Measurements from ENCODE around the gene TBK1. TPM values are rescaled to one million over a fixed set of nuclear protein-coding genes. Genes with fewer than 3 reads are reported as not detected.

The TBK1 gene
- total and polyA plus RNA-seq, 10 of the 15 experiments (the other 5 are each of a cell fraction or from before 2014, with no cell fraction given), result 13.4 to 49.3 (median 37.7) TPM

GRCh38 chr12:64446295-64446694 is 5.6 kb upstream of the TBK1 start (continued):
- TF ChIP-seq SMAD5 (IDR thresholded peaks at IDR 0.05; ENCODE audit: low read depth) (no peak), RELA (IDR thresholded peaks at IDR 0.05; ENCODE audit: borderline replicate concordance, partially characterized antibody) (no peak)

GRCh38 chr12:64450057-64450640 is 1.8 kb upstream of the TBK1 start:
- POLR2A ChIA-PET, result interaction anchor here (0.6 to 1.0 kb wide), 4 partner anchors 9 to 635 kb away, joined by 3 to 5 read pairs (median 3); no protein-coding TSS in a partner anchor

More at GRCh38 chr12:64450057-64450640, 1.8 kb upstream of the TBK1 start:
- DNase-seq (ENCODE audit: low read depth, low spot score) (no peak), ATAC-seq (no peak), FAIRE-seq (peak; percentile 76)
- RAD21 ChIA-PET (ENCODE audit: unreplicated experiment), result interaction anchor here (0.7 to 1.6 kb wide), 2 partner anchors 45 to 46 kb away, joined by 3 to 4 read pairs; partner anchors contain the start of gene XPOT
- 43% methylated on average over 2 of the region's 2 CpGs for WGBS (ENCODE audit: insufficient coverage, insufficient replicate concordance, low lambda C conversion rate, missing lambda C conversion rate)
- intact Hi-C loops (cut with micrococcal nuclease; ENCODE audit: unreplicated experiment), result loop anchor here (5.0 kb wide), 2 partner anchors 162 to 228 kb away; partner anchors contain the start of genes KICS2 and RASSF3
- peaks cover 2 to 19% of the 10 kb centered on the region in 2 experiments; a peak in 3 of 4 replicates for H3K36me3 ChIP-seq (ENCODE audit: control insufficient read depth in 2 of 2, insufficient read depth in 2 of 2, low read length in 1 of 2)
- peak overlapping the region; percentile 85; the same call in 1 of the 2 replicates for H3K4me2 ChIP-seq (ENCODE audit: control insufficient read depth, insufficient read depth)
- no peak overlapping the region for H3K4me3 ChIP-seq
- BruUV-seq (replicated peaks), result no TSS peak
- peaks cover 38% of the 10 kb centered on the region for H3K79me2 ChIP-seq (ENCODE audit: control insufficient read depth, insufficient read depth, low read length)
- no peaks in the 10 kb centered on the region for H4K20me1 ChIP-seq (ENCODE audit: control insufficient read depth, insufficient read depth)
- no peaks in the 10 kb centered on the region for H3K27me3 ChIP-seq (replicated peaks in 1 of 2; ENCODE audit: control insufficient read depth in 2 of 2, insufficient read depth in 2 of 2, low read length in 1 of 2)
- CTCF ChIA-PET, result interaction anchor here (1.4 kb wide), 1 partner anchor 46 kb away, joined by 3 read pairs; no protein-coding TSS in a partner anchor
- no peak overlapping the region for H3K9ac ChIP-seq (ENCODE audit: control insufficient read depth, insufficient read depth, low read length)
- SMC1A ChIA-PET (ENCODE audit: uncharacterized antibody, unreplicated experiment), result interaction anchor here (0.8 to 2.2 kb wide), 8 partner anchors 9 to 46 kb away, joined by 3 to 9 read pairs (median 4); partner anchors contain the start of gene XPOT
- TF ChIP-seq SRF (IDR thresholded peaks at IDR 0.05; ENCODE audit: low read depth in 2 of 2, low read length in 2 of 2), result peak in 1 of 2 experiments; percentile 64; a peak in 1 of 4 replicates
- TF ChIP-seq SPI1 (IDR thresholded peaks at IDR 0.05; ENCODE audit: borderline replicate concordance, insufficient read depth, low read depth, low read length), result no peak
- no peak overlapping the region for H2AFZ ChIP-seq (ENCODE audit: control insufficient read depth, low read depth, low read length)
- no peaks in the 10 kb centered on the region; the same call in 1 of the 2 replicates for H3K4me1 ChIP-seq (ENCODE audit: control insufficient read depth, insufficient read depth, low read length)
- H3K27ac ChIP-seq (ENCODE audit: control insufficient read depth, insufficient read depth), result peak overlapping the region; percentile 88; the same call in 1 of the 2 replicates
- no peaks in the 10 kb centered on the region for H3K9me3 ChIP-seq (replicated peaks; ENCODE audit: control insufficient read depth, insufficient read depth, low read length)
- in situ Hi-C loops (cut with MboI), result no loop called here

Data from GM12878 (cell line).